Breast epithelium (tissue), 3 donors: ENCODE results near the gene MECR.

ENCODE experiments used
- CTCF ChIP-seq, 3 donors: fragments of 450-650 bp; IDR thresholded peaks; one replicate each; pipeline ENCODE4 v1.5.1; 2016 to 2017; ENCODE audit warnings: antibody characterized with exemption in 3 of 3, mild to moderate bottlenecking in 3 of 3, moderate library complexity in 3 of 3
- POLR2A ChIP-seq: fragments of 450-650 bp; IDR thresholded peaks from one replicate; pipeline ENCODE4 v1.6.1; 2016; ENCODE audit warnings: antibody characterized with exemption, mild to moderate bottlenecking, moderate library complexity

GRCh38 chr1:29180497-29181412, 50.0 kb downstream of the MECR start:
- TF ChIP-seq CTCF (IDR thresholded peaks at IDR 0.05) (no peak), POLR2A (no peak)
